Measurements from ENCODE around the gene NAGS. TPM values are rescaled to one million over a fixed set of nuclear protein-coding genes. Genes with fewer than 3 reads are reported as not detected.
"Not testable (repeated sequence)": the region's sequence is repeated elsewhere in the genome, so short reads cannot be mapped to it uniquely, and the experiment has no call there.

NAGS gene, protein sequence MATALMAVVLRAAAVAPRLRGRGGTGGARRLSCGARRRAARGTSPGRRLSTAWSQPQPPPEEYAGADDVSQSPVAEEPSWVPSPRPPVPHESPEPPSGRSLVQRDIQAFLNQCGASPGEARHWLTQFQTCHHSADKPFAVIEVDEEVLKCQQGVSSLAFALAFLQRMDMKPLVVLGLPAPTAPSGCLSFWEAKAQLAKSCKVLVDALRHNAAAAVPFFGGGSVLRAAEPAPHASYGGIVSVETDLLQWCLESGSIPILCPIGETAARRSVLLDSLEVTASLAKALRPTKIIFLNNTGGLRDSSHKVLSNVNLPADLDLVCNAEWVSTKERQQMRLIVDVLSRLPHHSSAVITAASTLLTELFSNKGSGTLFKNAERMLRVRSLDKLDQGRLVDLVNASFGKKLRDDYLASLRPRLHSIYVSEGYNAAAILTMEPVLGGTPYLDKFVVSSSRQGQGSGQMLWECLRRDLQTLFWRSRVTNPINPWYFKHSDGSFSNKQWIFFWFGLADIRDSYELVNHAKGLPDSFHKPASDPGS
- total RNA-seq (11.2 and 14.0 TPM in 2 replicates), polyA plus RNA-seq (8.0 and 14.4 TPM in 2 replicates)

DNA sequence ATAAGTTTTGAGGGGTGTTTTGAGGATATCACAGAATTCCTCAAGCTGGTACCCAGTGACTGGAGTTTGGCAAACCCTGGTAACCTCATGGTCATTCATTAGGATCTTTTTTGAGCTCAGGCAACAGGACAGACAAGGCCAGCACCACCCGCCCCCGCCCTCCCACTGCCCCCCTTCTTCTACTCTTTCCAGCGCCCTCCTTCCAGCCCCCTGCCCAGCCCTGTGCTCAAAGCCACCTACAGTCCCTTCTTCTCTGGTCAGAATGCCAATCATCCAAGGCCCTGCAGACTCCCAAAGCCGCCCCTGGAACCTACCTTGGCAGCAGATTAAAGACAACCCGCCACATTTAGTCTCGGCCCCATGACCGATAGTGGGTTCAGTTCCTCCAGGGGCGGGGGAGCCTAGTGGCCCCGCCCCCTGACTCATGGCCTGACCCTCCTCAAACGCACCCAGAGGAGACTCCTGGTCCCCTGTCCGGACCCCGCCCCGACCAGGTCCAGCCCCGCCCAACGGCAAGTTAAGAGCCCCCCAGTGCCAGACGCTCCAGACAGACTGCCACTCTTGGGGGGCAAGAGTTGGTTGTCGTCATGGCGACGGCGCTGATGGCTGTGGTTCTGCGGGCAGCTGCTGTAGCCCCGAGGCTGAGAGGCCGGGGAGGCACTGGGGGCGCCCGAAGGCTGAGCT is at the start of gene NAGS:
Gene NAGS, plus strand, starts transcription at position 546 of the 684 bp plus-strand sequence. Its CDS starts 42 bp downstream, at position 588.
- Histone ChIP-seq H3K4me3 (peak within 1 kb of the TSS; percentile 27), H3K4me2 (peak within 1 kb of the TSS; percentile 94), H3K9me2 (replicated peaks; ENCODE audit: insufficient read depth) (no peaks in the 10 kb centered on the region), H4K20me1 (ENCODE audit: insufficient read depth, poor library complexity, severe bottlenecking) (no peaks in the 10 kb centered on the region), H3K27me3 (peaks cover 42% of the 10 kb centered on the region), H3K9me3 (ENCODE audit: low read depth) (no peaks in the 10 kb centered on the region), H2AFZ (peak within 1 kb of the TSS; percentile 6), H3K4me1 (ENCODE audit: insufficient read depth) (peaks cover 21% of the 10 kb centered on the region), H3K27ac (peak within 1 kb of the TSS; percentile 37), H3K79me2 (no peaks in the 10 kb centered on the region), H3K36me3 (replicated peaks; ENCODE audit: insufficient read depth, low read depth) (no peaks in the 10 kb centered on the region)
- peak; percentile 62 for DNase-seq (ENCODE audit: low spot score)
- peak; percentile 82 for TF ChIP-seq EZH2 (IDR thresholded peaks at IDR 0.05; ENCODE audit: borderline replicate concordance)
- no peak for TF ChIP-seq CTCF (IDR thresholded peaks at IDR 0.05; ENCODE audit: poor library complexity)
- peak; percentile 56 for TF ChIP-seq EZH2phosphoT487 (IDR thresholded peaks at IDR 0.05; ENCODE audit: low read depth, severe bottlenecking, unreplicated experiment)
- WGBS (ENCODE audit: low lambda C conversion rate, missing lambda C conversion rate) = 13% methylated on average over 15 of the region's 25 CpGs

DNA sequence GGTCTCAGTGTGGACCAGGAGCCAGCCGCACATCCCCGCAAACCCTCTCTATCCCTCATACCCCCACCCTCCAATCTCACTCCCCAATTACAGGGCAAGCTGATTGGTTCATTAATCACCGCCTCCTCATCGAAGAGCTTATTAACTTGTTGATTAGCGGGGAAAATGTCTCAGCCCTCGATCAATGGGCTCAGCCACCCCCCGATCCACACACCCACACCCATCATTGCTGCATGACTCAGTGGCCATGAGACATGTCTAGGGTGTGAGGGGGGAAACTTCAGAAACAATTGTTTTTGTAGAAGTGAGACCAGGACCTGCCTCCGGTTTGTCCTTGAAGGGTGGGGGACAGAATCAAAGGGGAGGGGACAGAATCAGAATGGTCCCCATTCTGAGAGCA is 48.2 kb upstream of the NAGS start:
- no peak overlapping the region for H3K4me3 ChIP-seq
- H3K36me3 ChIP-seq (replicated peaks; ENCODE audit: insufficient read depth, low read depth) = no peaks in the 10 kb centered on the region
- H3K4me2 ChIP-seq = no peak overlapping the region
- TF ChIP-seq EZH2phosphoT487 (IDR thresholded peaks at IDR 0.05; ENCODE audit: low read depth, severe bottlenecking, unreplicated experiment) (no peak), CTCF (IDR thresholded peaks at IDR 0.05; ENCODE audit: poor library complexity) (no peak)
- peaks cover 49% of the 10 kb centered on the region for H3K27me3 ChIP-seq
- H2AFZ ChIP-seq = no peak overlapping the region
- peaks cover 11% of the 10 kb centered on the region for H3K4me1 ChIP-seq (ENCODE audit: insufficient read depth)
- H3K9me3 ChIP-seq (ENCODE audit: low read depth) = no peaks in the 10 kb centered on the region
- H3K9me2 ChIP-seq (replicated peaks; ENCODE audit: insufficient read depth) = no peaks in the 10 kb centered on the region
- H3K79me2 ChIP-seq = no peaks in the 10 kb centered on the region
- no peaks in the 10 kb centered on the region for H4K20me1 ChIP-seq (ENCODE audit: insufficient read depth, poor library complexity, severe bottlenecking)
- no peak overlapping the region for H3K27ac ChIP-seq
- no peak for DNase-seq (ENCODE audit: low spot score)
- 84% methylated on average over 8 of the region's 8 CpGs for WGBS (ENCODE audit: low lambda C conversion rate, missing lambda C conversion rate)

DNA sequence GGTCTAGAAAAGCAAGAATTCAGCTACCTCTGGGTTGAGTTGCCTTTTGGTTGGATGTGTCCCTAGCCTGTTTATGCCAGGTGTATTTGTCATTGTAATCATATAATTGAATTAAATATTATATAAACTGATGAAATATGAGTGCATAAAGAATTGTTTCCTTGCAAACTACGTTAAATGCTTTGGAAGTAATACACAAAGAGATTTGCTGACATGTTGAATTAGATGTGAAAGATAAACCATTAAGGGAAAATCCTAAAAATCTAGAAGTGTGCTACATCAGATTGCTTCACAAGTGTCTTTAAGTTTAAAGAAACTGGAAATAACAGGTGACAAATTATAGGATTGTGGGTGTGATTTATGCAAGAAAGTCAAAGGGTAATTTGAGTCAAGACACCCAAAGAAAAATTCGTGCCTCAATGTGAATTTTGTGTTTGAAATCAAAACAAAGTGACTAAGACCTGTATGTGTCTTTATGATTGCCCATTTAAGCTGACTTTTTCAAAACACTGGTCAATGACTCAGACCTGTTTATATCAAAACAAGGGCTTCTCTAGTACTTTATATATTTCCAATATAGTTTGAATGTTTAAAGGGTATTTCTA is 45.6 kb upstream of the NAGS start:
- no peak overlapping the region for H3K4me2 ChIP-seq
- no peak overlapping the region for H2AFZ ChIP-seq
- H3K9me3 ChIP-seq (ENCODE audit: low read depth) = no peaks in the 10 kb centered on the region
- H3K79me2 ChIP-seq = no peaks in the 10 kb centered on the region
- no peak for DNase-seq (ENCODE audit: low spot score)
- no peaks in the 10 kb centered on the region for H3K36me3 ChIP-seq (replicated peaks; ENCODE audit: insufficient read depth, low read depth)
- no peak overlapping the region for H3K4me3 ChIP-seq
- TF ChIP-seq EZH2phosphoT487 (IDR thresholded peaks at IDR 0.05; ENCODE audit: low read depth, severe bottlenecking, unreplicated experiment) (no peak), EZH2 (IDR thresholded peaks at IDR 0.05; ENCODE audit: borderline replicate concordance) (no peak), CTCF (IDR thresholded peaks at IDR 0.05; ENCODE audit: poor library complexity) (no peak)
- WGBS (ENCODE audit: low lambda C conversion rate, missing lambda C conversion rate) = 58% methylated on average over 2 of the region's 2 CpGs
- peaks cover 38% of the 10 kb centered on the region for H3K27me3 ChIP-seq
- H3K27ac ChIP-seq = no peak overlapping the region
- H4K20me1 ChIP-seq (ENCODE audit: insufficient read depth, poor library complexity, severe bottlenecking) = no peaks in the 10 kb centered on the region
- H3K9me2 ChIP-seq (replicated peaks; ENCODE audit: insufficient read depth) = no peaks in the 10 kb centered on the region
- no peaks in the 10 kb centered on the region for H3K4me1 ChIP-seq (ENCODE audit: insufficient read depth)

DNA sequence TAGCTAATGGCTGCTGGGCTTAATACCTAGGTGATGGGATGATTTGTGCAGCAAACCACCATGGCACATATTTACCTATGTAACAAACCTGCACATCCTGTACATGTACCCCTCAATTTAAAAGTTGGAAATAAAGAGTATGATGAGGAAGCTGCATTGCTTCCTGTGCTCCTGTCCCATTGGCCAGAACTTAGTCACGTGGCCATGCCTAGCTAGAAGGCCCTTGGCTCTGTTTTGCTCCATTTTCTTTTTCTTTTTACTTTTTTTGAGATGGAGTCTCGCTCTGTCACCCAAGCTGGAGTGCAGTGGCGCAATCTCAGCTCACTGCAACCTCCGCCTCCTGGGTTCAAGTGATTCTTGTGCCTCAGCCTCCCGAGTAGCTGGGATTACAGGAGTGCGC is 43.1 kb upstream of the NAGS start:
- H3K27ac ChIP-seq; H3K4me3 ChIP-seq; H2AFZ ChIP-seq; H3K9me3 ChIP-seq (ENCODE audit: low read depth); H3K79me2 ChIP-seq; H3K9me2 ChIP-seq (replicated peaks; ENCODE audit: insufficient read depth); DNase-seq (ENCODE audit: low spot score); H3K36me3 ChIP-seq (replicated peaks; ENCODE audit: insufficient read depth, low read depth); H4K20me1 ChIP-seq (ENCODE audit: insufficient read depth, poor library complexity, severe bottlenecking); H3K4me1 ChIP-seq (ENCODE audit: insufficient read depth); H3K4me2 ChIP-seq: not testable (repeated sequence)
- WGBS (ENCODE audit: low lambda C conversion rate, missing lambda C conversion rate) = 87% methylated on average over 6 of the region's 6 CpGs
- peaks cover 14% of the 10 kb centered on the region for H3K27me3 ChIP-seq

Measured in hepatocyte (in vitro differentiated cells).